Transverse colon (tissue), 4 donors: ENCODE measurements around the gene ZNF423.

Source experiments
- POLR2A ChIP-seq: fragments of 450-650 bp; IDR thresholded peaks from one replicate; pipeline ENCODE4 v1.6.1; 2016; ENCODE audit warnings: antibody characterized with exemption, mild to moderate bottlenecking, moderate library complexity
- POLR2AphosphoS5 ChIP-seq, 3 donors: sonication (generic); formaldehyde crosslinking; IDR thresholded peaks; one replicate each; pipeline ENCODE4 v1.6.1; 2016; ENCODE audit warnings: antibody characterized with exemption in 3 of 3
- TF ChIP-seq, protein P1 (sequence below), 5 experiments: fragments of 200-600 bp in 3 of 5; fragments of 450-650 bp in 2 of 5; sonication (generic) in 3 of 5; IDR thresholded peaks; 1 replicate in 2 of 5; 2 replicates in 3 of 5; pipeline ENCODE4 v1.5.1; 2016 to 2017; ENCODE audit warnings: antibody characterized with exemption in 5 of 5, inconsistent platforms in 3 of 5, mild to moderate bottlenecking in 2 of 5, moderate library complexity in 1 of 5

GRCh38 chr16:49483251-49483650 lies 372.7 kb downstream of the ZNF423 start:
- TF ChIP-seq, protein P1, sequence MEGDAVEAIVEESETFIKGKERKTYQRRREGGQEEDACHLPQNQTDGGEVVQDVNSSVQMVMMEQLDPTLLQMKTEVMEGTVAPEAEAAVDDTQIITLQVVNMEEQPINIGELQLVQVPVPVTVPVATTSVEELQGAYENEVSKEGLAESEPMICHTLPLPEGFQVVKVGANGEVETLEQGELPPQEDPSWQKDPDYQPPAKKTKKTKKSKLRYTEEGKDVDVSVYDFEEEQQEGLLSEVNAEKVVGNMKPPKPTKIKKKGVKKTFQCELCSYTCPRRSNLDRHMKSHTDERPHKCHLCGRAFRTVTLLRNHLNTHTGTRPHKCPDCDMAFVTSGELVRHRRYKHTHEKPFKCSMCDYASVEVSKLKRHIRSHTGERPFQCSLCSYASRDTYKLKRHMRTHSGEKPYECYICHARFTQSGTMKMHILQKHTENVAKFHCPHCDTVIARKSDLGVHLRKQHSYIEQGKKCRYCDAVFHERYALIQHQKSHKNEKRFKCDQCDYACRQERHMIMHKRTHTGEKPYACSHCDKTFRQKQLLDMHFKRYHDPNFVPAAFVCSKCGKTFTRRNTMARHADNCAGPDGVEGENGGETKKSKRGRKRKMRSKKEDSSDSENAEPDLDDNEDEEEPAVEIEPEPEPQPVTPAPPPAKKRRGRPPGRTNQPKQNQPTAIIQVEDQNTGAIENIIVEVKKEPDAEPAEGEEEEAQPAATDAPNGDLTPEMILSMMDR (IDR thresholded peaks at IDR 0.05): no peak
- TF ChIP-seq POLR2A: no peak
- TF ChIP-seq POLR2AphosphoS5 (IDR thresholded peaks at IDR 0.05): no peak
